ENCODE data around the gene AGBL4. TPM values are rescaled to one million over a fixed set of nuclear protein-coding genes. Genes with fewer than 3 reads are reported as not detected.
"Not testable (repeated sequence)": the region's sequence is repeated elsewhere in the genome, so short reads cannot be mapped to it uniquely, and the experiment has no call there.

Gene AGBL4
- total RNA-seq, 2 experiments from 2014 or later: not detected

GRCh38 chr1:48530727-48531351 lies 1492.9 kb downstream of the AGBL4 start:
- CTCF ChIA-PET: interaction anchor here (0.6 to 1.2 kb wide), 4 partner anchors 12 to 46 kb away, joined by 3 to 4 read pairs (median 3); no protein-coding TSS in a partner anchor

GRCh38 chr1:48527051-48527450 lies 1496.7 kb downstream of the AGBL4 start:
- Mint-ChIP-seq H3K4me3 (no peak overlapping the region), H3K27me3 (peaks cover 2% of the 10 kb centered on the region), H3K4me1 (no peaks in the 10 kb centered on the region), H3K27ac (no peak overlapping the region), H3K9me3 (no peaks in the 10 kb centered on the region), H3K36me3 (ENCODE audit: low read depth) (no peaks in the 10 kb centered on the region)
- ChIA-PET POLR2A (no interaction called here), CTCF (no interaction called here)
- no peak for DNase-seq

More at GRCh38 chr1:48530727-48531351, 1492.9 kb downstream of the AGBL4 start:
- peak; percentile 55 for DNase-seq
- no peak overlapping the region for H3K27ac Mint-ChIP-seq
- H3K4me3 Mint-ChIP-seq: no peak overlapping the region
- H3K36me3 Mint-ChIP-seq (ENCODE audit: low read depth): no peaks in the 10 kb centered on the region
- H3K4me1 Mint-ChIP-seq: no peaks in the 10 kb centered on the region
- H3K9me3 Mint-ChIP-seq: no peaks in the 10 kb centered on the region
- POLR2A ChIA-PET: no interaction called here
- H3K27me3 Mint-ChIP-seq: peaks cover 2% of the 10 kb centered on the region

- CTCF ChIA-PET: no interaction called here
- H3K36me3 Mint-ChIP-seq (ENCODE audit: low read depth): no peaks in the 10 kb centered on the region
- no peak for DNase-seq
- H3K27ac Mint-ChIP-seq: no peak overlapping the region
- H3K4me3 Mint-ChIP-seq: no peak overlapping the region
- POLR2A ChIA-PET: no interaction called here
- H3K9me3 Mint-ChIP-seq: no peaks in the 10 kb centered on the region
- H3K27me3 Mint-ChIP-seq: peaks cover 2% of the 10 kb centered on the region
- H3K4me1 Mint-ChIP-seq: no peaks in the 10 kb centered on the region
Measured at GRCh38 chr1:48526008-48526710, 1497.6 kb downstream of the AGBL4 start.

GRCh38 chr1:48524892-48525467 lies 1498.8 kb downstream of the AGBL4 start:
- no peaks in the 10 kb centered on the region for H3K4me1 Mint-ChIP-seq
- H3K36me3 Mint-ChIP-seq (ENCODE audit: low read depth): no peaks in the 10 kb centered on the region
- no peak overlapping the region for H3K4me3 Mint-ChIP-seq
- POLR2A ChIA-PET: no interaction called here
- H3K9me3 Mint-ChIP-seq: no peaks in the 10 kb centered on the region
- peaks cover 2% of the 10 kb centered on the region for H3K27me3 Mint-ChIP-seq
- DNase-seq: no peak
- no peak overlapping the region for H3K27ac Mint-ChIP-seq
- CTCF ChIA-PET: interaction anchor here (1.1 kb wide), 1 partner anchor 24 kb away, joined by 3 read pairs; no protein-coding TSS in a partner anchor

- peaks cover 2% of the 10 kb centered on the region for H3K27me3 Mint-ChIP-seq
- no peaks in the 10 kb centered on the region for H3K4me1 Mint-ChIP-seq
- CTCF ChIA-PET: interaction anchor here (1.1 kb wide), 1 partner anchor 23 kb away, joined by 3 read pairs; no protein-coding TSS in a partner anchor
- POLR2A ChIA-PET: no interaction called here
- H3K36me3 Mint-ChIP-seq (ENCODE audit: low read depth): no peaks in the 10 kb centered on the region
- no peak overlapping the region for H3K4me3 Mint-ChIP-seq
- no peak for DNase-seq
- no peak overlapping the region for H3K27ac Mint-ChIP-seq
- H3K9me3 Mint-ChIP-seq: no peaks in the 10 kb centered on the region
Measured at GRCh38 chr1:48523558-48523957, 1500.2 kb downstream of the AGBL4 start.

DNA sequence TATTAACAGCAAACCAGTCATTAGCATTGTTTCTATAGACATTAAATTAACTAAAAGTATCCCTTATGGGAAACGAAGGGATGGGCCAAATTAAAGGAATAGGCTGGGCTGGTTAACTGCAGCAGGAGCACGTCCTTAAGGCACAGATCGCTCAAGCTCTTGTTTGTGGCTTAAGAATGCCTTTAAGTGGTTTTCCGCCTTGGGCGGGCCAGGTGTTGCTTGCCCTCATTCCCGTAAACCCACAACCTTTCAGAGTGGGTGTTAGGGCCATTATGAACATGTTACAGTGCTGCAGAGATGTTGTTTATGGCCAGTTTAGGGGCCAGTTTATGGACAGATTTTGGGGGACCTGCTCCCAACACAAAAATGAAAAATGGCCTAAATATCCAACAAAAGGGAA lies 1503.9 kb downstream of the AGBL4 start:
- H3K4me1 Mint-ChIP-seq; H3K36me3 Mint-ChIP-seq (ENCODE audit: low read depth); H3K4me3 Mint-ChIP-seq; H3K27me3 Mint-ChIP-seq; POLR2A ChIA-PET; DNase-seq; H3K9me3 Mint-ChIP-seq; H3K27ac Mint-ChIP-seq: not testable (repeated sequence)
- CTCF ChIA-PET: interaction anchor here (1.3 kb wide), 1 partner anchor 22 kb away, joined by 4 read pairs; no protein-coding TSS in a partner anchor

DNA sequence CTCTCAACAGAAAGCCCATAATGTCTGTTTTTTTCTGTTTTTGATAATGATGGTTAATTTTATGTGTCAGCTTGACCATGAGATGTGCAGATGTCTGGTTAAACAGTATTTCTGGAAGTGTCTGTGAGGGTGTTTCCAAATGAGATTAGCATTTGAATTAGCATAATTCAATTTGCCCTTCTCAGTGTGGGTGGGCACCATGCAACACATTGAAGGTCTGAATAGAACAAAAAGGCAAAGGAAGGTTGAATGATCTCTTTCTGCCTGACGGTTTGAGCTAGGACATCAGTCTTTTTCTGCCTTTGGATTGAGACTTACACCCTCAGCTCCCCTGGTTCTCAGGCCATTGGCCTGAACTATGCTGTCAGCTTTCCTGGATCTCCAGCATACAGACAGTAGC lies 1516.9 kb downstream of the AGBL4 start:
- no peak for DNase-seq
- Mint-ChIP-seq H3K36me3 (ENCODE audit: low read depth) (no peaks in the 10 kb centered on the region), H3K4me3 (no peak overlapping the region), H3K9me3 (no peaks in the 10 kb centered on the region), H3K27ac (no peak overlapping the region), H3K27me3 (peaks cover 3% of the 10 kb centered on the region), H3K4me1 (no peaks in the 10 kb centered on the region)
- POLR2A ChIA-PET: no interaction called here
- CTCF ChIA-PET: interaction anchor here (1.5 kb wide), 1 partner anchor 9 kb away, joined by 6 read pairs; no protein-coding TSS in a partner anchor

GRCh38 chr1:48500541-48501450 lies 1523.0 kb downstream of the AGBL4 start:
- H3K9me3 Mint-ChIP-seq: no peaks in the 10 kb centered on the region
- H3K27ac Mint-ChIP-seq: no peak overlapping the region

DNA sequence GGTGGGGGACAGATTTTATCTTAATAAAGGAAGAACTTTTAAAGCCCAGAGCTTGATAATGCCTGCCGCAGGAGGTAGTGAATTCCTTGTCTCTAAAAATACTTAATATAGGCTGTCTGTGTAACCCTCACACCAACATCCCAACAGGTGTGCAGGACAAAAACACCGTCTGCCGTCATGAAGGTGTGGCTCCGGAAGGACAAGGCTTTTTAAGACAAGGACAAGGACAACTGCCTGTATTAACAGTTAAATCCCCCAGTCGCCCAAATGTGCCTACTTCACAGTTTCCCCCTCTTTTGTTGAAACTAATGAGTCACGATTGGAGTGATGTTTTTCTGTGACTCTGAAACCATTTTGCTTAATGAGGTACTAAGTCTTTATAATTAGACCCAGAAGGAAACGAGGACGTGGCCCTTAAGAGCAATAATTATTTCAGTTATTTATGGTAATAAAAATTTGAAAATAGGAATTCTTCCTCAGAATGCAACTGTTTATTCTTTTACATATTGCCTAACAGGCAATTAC lies 1524.5 kb downstream of the AGBL4 start:
- CTCF ChIA-PET: interaction anchor here (1.6 to 2.6 kb wide), 2 partner anchors 9 to 27 kb away, joined by 4 to 21 read pairs; partner anchors contain the start of gene SPATA6
- Mint-ChIP-seq H3K36me3 (ENCODE audit: low read depth) (no peaks in the 10 kb centered on the region), H3K27ac (no peak overlapping the region), H3K4me1 (peaks cover 1% of the 10 kb centered on the region), H3K27me3 (no peaks in the 10 kb centered on the region), H3K9me3 (no peaks in the 10 kb centered on the region), H3K4me3 (no peak overlapping the region)
- POLR2A ChIA-PET: no interaction called here
- DNase-seq: no peak

More at GRCh38 chr1:48500541-48501450, 1523.0 kb downstream of the AGBL4 start:
- Mint-ChIP-seq H3K4me3 (no peak overlapping the region), H3K36me3 (ENCODE audit: low read depth) (no peaks in the 10 kb centered on the region), H3K27me3 (no peaks in the 10 kb centered on the region), H3K4me1 (peaks cover 1% of the 10 kb centered on the region)
- ChIA-PET POLR2A (no interaction called here), CTCF (interaction anchor here (0.7 kb wide), 1 partner anchor 23 kb away, joined by 3 read pairs; no protein-coding TSS in a partner anchor)
- no peak for DNase-seq

GRCh38 chr1:48498096-48498791 lies 1525.5 kb downstream of the AGBL4 start:
- Mint-ChIP-seq H3K4me3 (no peak overlapping the region), H3K4me1 (peaks cover 1% of the 10 kb centered on the region), H3K9me3 (no peaks in the 10 kb centered on the region), H3K27ac (no peak overlapping the region), H3K36me3 (ENCODE audit: low read depth) (no peaks in the 10 kb centered on the region), H3K27me3 (no peaks in the 10 kb centered on the region)
- ChIA-PET CTCF (interaction anchor here (0.6 to 2.6 kb wide), 15 partner anchors 8 to 389 kb away, joined by 3 to 21 read pairs (median 4); partner anchors contain the start of gene SPATA6), POLR2A (no interaction called here)
- DNase-seq: peak; percentile 66

DNA sequence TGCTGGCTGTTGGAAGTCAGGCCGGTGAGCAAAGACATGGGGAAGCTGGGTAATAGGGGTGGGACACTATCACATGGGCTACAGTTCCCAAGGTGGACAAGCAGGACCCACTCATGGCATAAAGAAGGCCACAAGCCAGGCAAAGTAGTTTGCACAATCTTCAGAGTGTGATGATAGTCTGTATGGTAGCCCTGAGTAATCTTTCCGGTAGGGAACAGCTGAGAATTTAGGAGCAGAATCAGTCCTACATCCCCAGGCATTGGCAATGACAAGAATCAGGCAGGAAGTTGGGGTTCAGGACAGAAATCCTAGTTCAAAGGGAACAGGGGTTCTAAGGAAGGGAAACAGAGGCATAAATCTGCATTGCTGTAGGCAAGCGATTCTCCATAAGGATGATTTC lies 1527.8 kb downstream of the AGBL4 start:
- Mint-ChIP-seq H3K27ac (no peak overlapping the region), H3K27me3 (no peaks in the 10 kb centered on the region), H3K9me3 (no peaks in the 10 kb centered on the region), H3K36me3 (ENCODE audit: low read depth) (no peaks in the 10 kb centered on the region), H3K4me1 (peaks cover 1% of the 10 kb centered on the region), H3K4me3 (no peak overlapping the region)
- DNase-seq: no peak
- CTCF ChIA-PET: no interaction called here
- POLR2A ChIA-PET: no interaction called here

DNA sequence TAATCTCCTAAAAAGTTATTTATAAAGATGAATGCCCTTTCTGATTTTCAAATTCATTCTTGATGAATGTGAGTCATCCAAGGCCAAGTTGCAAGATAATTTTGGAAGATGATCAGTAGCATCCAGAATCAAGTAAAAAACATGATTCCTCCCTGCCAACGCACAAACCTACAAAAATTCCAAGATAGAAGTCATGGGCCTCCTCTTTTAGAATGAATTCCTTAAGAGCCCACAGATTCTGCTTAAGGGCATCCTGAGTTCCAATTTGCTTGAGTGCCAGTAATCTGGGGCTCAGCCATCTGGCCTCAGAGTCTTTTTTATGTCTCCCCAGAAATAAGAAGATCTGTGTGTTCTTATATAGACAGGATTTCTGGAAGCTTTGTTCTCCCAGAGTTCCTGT lies 1528.6 kb downstream of the AGBL4 start:
- Mint-ChIP-seq H3K36me3 (ENCODE audit: low read depth) (no peaks in the 10 kb centered on the region), H3K4me3 (no peak overlapping the region), H3K9me3 (no peaks in the 10 kb centered on the region), H3K27ac (no peak overlapping the region), H3K4me1 (peaks cover 1% of the 10 kb centered on the region), H3K27me3 (no peaks in the 10 kb centered on the region)
- no peak for DNase-seq
- ChIA-PET POLR2A (no interaction called here), CTCF (no interaction called here)
